Measurements from ENCODE around the gene PPARD. TPM values are rescaled to one million over a fixed set of nuclear protein-coding genes. Genes with fewer than 3 reads are reported as not detected.

PPARD gene
- total and polyA plus RNA-seq, 2 of the 13 experiments (the other 11 are each of a cell fraction or from before 2014, with no cell fraction given): 6.1 to 13.3 TPM

DNA sequence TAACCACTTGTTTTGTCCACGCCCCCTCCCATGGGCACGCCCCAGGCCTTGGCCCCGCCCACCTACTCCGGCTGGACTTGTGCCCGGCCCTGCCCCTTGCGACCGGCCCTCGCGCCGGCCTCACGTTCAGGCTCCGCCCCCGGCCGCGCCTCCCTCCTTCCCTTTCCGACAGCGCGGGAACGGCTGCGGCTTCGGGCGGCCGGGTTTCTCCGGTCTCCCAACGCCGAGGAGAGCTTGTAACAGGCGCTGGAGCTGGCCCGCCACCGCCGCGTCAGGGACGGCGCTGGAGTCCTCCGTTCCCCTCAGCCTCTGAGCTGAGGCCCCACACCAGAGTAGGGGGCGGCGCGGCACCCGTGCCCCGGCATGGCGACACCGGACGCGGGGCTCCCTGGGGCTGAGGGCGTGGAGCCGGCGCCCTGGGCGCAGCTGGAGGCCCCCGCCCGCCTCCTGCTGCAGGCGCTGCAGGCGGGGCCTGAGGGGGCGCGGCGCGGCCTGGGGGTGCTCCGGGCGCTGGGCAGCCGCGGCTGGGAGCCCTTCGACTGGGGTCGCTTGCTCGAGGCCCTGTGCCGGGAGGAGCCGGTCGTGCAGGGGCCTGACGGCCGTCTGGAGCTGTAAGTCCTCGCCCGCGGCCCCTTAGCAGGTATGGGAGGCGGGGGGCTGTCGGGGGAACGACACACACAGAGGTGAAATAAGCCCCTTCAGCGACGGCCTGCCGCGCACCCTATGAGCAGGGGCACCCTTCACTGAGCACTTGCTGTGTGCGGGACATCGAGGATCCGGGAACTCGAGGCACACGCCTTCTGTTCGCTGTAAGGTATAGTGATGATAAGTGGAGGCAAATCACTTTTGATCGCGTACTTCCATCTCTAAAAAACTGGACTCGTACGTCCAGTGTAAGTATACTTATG lies 110.1 kb downstream of the PPARD start, which contains the start of gene FANCE (continued):
- TF ChIP-seq GMEB2 (CRISPR knock-in tag; IDR thresholded peaks at IDR 0.05; ENCODE audit: low read depth): peak; percentile 66
- TF ChIP-seq ZMAT3 (CRISPR knock-in tag; conservative IDR thresholded peaks at IDR 0.05): peak; percentile 78; the same call in 1 of the 2 replicates
- TF ChIP-seq ZNF749 (CRISPR knock-in tag; IDR thresholded peaks at IDR 0.05; ENCODE audit: borderline replicate concordance): peak; percentile 73; the same call in 1 of the 2 replicates
- TF ChIP-seq, protein P1, sequence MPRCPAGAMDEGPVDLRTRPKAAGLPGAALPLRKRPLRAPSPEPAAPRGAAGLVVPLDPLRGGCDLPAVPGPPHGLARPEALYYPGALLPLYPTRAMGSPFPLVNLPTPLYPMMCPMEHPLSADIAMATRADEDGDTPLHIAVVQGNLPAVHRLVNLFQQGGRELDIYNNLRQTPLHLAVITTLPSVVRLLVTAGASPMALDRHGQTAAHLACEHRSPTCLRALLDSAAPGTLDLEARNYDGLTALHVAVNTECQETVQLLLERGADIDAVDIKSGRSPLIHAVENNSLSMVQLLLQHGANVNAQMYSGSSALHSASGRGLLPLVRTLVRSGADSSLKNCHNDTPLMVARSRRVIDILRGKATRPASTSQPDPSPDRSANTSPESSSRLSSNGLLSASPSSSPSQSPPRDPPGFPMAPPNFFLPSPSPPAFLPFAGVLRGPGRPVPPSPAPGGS (CRISPR knock-in tag; IDR thresholded peaks at IDR 0.05): peak; percentile 85
- TF ChIP-seq, protein P2, sequence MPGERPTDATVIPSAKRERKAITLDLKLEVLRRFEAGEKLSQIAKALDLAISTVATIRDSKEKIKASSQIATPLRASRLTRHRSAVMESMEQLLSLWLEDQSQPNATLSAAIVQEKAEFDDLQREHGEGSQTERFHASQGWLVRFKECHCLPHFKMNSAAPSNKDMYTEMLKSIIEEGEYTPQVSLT (CRISPR knock-in tag; IDR thresholded peaks at IDR 0.05; ENCODE audit: borderline replicate concordance, low read depth): no peak
- peak; percentile 71 for TF ChIP-seq YY1 (IDR thresholded peaks at IDR 0.05; ENCODE audit: insufficient read depth, insufficient replicate concordance, low read depth, low read length)
- peak; percentile 74; the same call in 1 of the 2 replicates for TF ChIP-seq ZFP36L1 (CRISPR knock-in tag; IDR thresholded peaks at IDR 0.05)
- TF ChIP-seq ARHGAP35 (CRISPR knock-in tag; IDR thresholded peaks at IDR 0.05; ENCODE audit: borderline replicate concordance): peak; percentile 93
- TF ChIP-seq NONO (IDR thresholded peaks at IDR 0.05): no peak
- peak; percentile 78 for TF ChIP-seq NONO (CRISPR knock-in tag; conservative IDR thresholded peaks at IDR 0.05)
- no peak for TF ChIP-seq ZNF570 (CRISPR knock-in tag; IDR thresholded peaks at IDR 0.05; ENCODE audit: borderline replicate concordance)
- no peak; the same call in 1 of the 2 replicates for TF ChIP-seq DNMT3B (CRISPR knock-in tag; conservative IDR thresholded peaks at IDR 0.05)
- TF ChIP-seq ZNF562 (CRISPR knock-in tag; IDR thresholded peaks at IDR 0.05; ENCODE audit: borderline replicate concordance): no peak
- TF ChIP-seq, protein P3, sequence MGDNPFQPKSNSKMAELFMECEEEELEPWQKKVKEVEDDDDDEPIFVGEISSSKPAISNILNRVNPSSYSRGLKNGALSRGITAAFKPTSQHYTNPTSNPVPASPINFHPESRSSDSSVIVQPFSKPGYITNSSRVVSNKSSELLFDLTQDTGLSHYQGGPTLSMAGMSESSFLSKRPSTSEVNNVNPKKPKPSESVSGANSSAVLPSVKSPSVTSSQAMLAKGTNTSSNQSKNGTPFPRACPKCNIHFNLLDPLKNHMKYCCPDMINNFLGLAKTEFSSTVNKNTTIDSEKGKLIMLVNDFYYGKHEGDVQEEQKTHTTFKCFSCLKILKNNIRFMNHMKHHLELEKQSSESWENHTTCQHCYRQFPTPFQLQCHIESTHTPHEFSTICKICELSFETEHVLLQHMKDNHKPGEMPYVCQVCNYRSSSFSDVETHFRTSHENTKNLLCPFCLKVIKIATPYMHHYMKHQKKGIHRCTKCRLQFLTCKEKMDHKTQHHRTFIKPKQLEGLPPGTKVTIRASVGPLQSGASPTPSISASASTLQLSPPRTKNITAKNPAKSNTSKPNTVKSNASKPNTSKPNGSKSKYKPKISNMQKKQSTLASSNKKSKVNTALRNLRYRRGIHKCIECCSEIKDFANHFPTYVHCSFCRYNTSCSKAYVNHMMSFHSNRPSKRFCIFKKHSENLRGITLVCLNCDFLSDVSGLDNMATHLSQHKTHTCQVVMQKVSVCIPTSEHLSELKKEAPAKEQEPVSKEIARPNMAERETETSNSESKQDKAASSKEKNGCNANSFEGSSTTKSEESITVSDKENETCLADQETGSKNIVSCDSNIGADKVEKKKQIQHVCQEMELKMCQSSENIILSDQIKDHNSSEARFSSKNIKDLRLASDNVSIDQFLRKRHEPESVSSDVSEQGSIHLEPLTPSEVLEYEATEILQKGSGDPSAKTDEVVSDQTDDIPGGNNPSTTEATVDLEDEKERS (CRISPR knock-in tag; IDR thresholded peaks at IDR 0.05): peak; percentile 57; the same call in 1 of the 2 replicates
- no peak for TF ChIP-seq HMG20B (CRISPR knock-in tag; conservative IDR thresholded peaks at IDR 0.05)
- no peak for TF ChIP-seq FOXA1 (IDR thresholded peaks at IDR 0.05)
- no peak for TF ChIP-seq FOXA1 (CRISPR knock-in tag; IDR thresholded peaks at IDR 0.05)
- TF ChIP-seq, protein P4, sequence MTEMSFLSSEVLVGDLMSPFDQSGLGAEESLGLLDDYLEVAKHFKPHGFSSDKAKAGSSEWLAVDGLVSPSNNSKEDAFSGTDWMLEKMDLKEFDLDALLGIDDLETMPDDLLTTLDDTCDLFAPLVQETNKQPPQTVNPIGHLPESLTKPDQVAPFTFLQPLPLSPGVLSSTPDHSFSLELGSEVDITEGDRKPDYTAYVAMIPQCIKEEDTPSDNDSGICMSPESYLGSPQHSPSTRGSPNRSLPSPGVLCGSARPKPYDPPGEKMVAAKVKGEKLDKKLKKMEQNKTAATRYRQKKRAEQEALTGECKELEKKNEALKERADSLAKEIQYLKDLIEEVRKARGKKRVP (CRISPR knock-in tag; IDR thresholded peaks at IDR 0.05): no peak

All from HepG2 (cell line).